ENCODE results near the gene PIK3C2A. TPM values are rescaled to one million over a fixed set of nuclear protein-coding genes. Genes with fewer than 3 reads are reported as not detected.

PIK3C2A gene
- total RNA-seq, 2 experiments from 2014 or later = 21.5 to 24.9 TPM

- Mint-ChIP-seq H3K4me1 (ENCODE audit: low read depth) (no peaks in the 10 kb centered on the region), H3K9me3 (ENCODE audit: insufficient read depth) (no peaks in the 10 kb centered on the region), H3K27ac (no peak overlapping the region), H3K36me3 (ENCODE audit: low read depth) (peaks cover 11% of the 10 kb centered on the region), H3K27me3 (ENCODE audit: low read depth) (no peaks in the 10 kb centered on the region), H3K4me3 (no peak overlapping the region)
- ATAC-seq (no peak), DNase-seq (no peak)
- ChIA-PET POLR2A (no interaction called here), CTCF (interaction anchor here (1.0 to 1.3 kb wide), 2 partner anchors 13 to 95 kb away, joined by 3 read pairs; no protein-coding TSS in a partner anchor)
These were observed 34.5 kb downstream of the PIK3C2A start for GRCh38 chr11:17173332-17173731.

- no peak for ATAC-seq
These were observed 35.9 kb downstream of the PIK3C2A start for GRCh38 chr11:17171916-17172315.

GRCh38 chr11:17171343-17171742, 36.4 kb downstream of the PIK3C2A start:
- Mint-ChIP-seq H3K36me3 (ENCODE audit: low read depth) (peaks cover 12% of the 10 kb centered on the region), H3K4me3 (no peak overlapping the region), H3K4me1 (ENCODE audit: low read depth) (no peaks in the 10 kb centered on the region), H3K27ac (no peak overlapping the region), H3K9me3 (ENCODE audit: insufficient read depth) (no peaks in the 10 kb centered on the region), H3K27me3 (ENCODE audit: low read depth) (no peaks in the 10 kb centered on the region)
- ATAC-seq = no peak
- POLR2A ChIA-PET = no interaction called here
- CTCF ChIA-PET = no interaction called here
- DNase-seq = no peak

More at GRCh38 chr11:17171916-17172315, 35.9 kb downstream of the PIK3C2A start:
- Mint-ChIP-seq H3K4me1 (ENCODE audit: low read depth) (no peaks in the 10 kb centered on the region), H3K27ac (no peak overlapping the region), H3K9me3 (ENCODE audit: insufficient read depth) (no peaks in the 10 kb centered on the region), H3K27me3 (ENCODE audit: low read depth) (no peaks in the 10 kb centered on the region), H3K36me3 (ENCODE audit: low read depth) (peaks cover 12% of the 10 kb centered on the region), H3K4me3 (no peak overlapping the region)
- POLR2A ChIA-PET = no interaction called here
- no peak for DNase-seq
- CTCF ChIA-PET = no interaction called here

- Mint-ChIP-seq H3K36me3 (ENCODE audit: low read depth) (peaks cover 12% of the 10 kb centered on the region), H3K4me3 (no peak overlapping the region), H3K27ac (no peak overlapping the region), H3K9me3 (ENCODE audit: insufficient read depth) (no peaks in the 10 kb centered on the region), H3K4me1 (ENCODE audit: low read depth) (peaks cover 5% of the 10 kb centered on the region), H3K27me3 (ENCODE audit: low read depth) (no peaks in the 10 kb centered on the region)
- CTCF ChIA-PET = no interaction called here
- DNase-seq = no peak
- POLR2A ChIA-PET = no interaction called here
- ATAC-seq = no peak
These were observed 37.9 kb downstream of the PIK3C2A start for GRCh38 chr11:17169876-17170275.

GRCh38 chr11:17165247-17165890, 42.4 kb downstream of the PIK3C2A start:
- Mint-ChIP-seq H3K4me1 (ENCODE audit: low read depth) (peaks cover 30% of the 10 kb centered on the region), H3K36me3 (ENCODE audit: low read depth) (peaks cover 14% of the 10 kb centered on the region), H3K27me3 (ENCODE audit: low read depth) (no peaks in the 10 kb centered on the region), H3K4me3 (no peak overlapping the region), H3K9me3 (ENCODE audit: insufficient read depth) (no peaks in the 10 kb centered on the region), H3K27ac (no peak overlapping the region)
- ATAC-seq = no peak
- CTCF ChIA-PET = no interaction called here
- no peak for DNase-seq
- POLR2A ChIA-PET = no interaction called here

GRCh38 chr11:17164361-17165246, 43.2 kb downstream of the PIK3C2A start:
- H3K27me3 Mint-ChIP-seq (ENCODE audit: low read depth) = no peaks in the 10 kb centered on the region
- ChIA-PET POLR2A (no interaction called here), CTCF (no interaction called here)
- no peak for ATAC-seq
- H3K9me3 Mint-ChIP-seq (ENCODE audit: insufficient read depth) = no peaks in the 10 kb centered on the region
- H3K4me1 Mint-ChIP-seq (ENCODE audit: low read depth) = peaks cover 35% of the 10 kb centered on the region
- H3K27ac Mint-ChIP-seq = no peak overlapping the region
- H3K36me3 Mint-ChIP-seq (ENCODE audit: low read depth) = peaks cover 18% of the 10 kb centered on the region
- DNase-seq = no peak
- H3K4me3 Mint-ChIP-seq = no peak overlapping the region

GRCh38 chr11:17163736-17164135, 44.0 kb downstream of the PIK3C2A start:
- H3K27me3 Mint-ChIP-seq (ENCODE audit: low read depth) = no peaks in the 10 kb centered on the region
- DNase-seq (no peak), ATAC-seq (no peak)
- H3K36me3 Mint-ChIP-seq (ENCODE audit: low read depth) = peaks cover 12% of the 10 kb centered on the region
- CTCF ChIA-PET = interaction anchor here (1.0 kb wide), 1 partner anchor 99 kb away, joined by 3 read pairs; no protein-coding TSS in a partner anchor
- POLR2A ChIA-PET = no interaction called here
- H3K9me3 Mint-ChIP-seq (ENCODE audit: insufficient read depth) = no peaks in the 10 kb centered on the region
- peaks cover 35% of the 10 kb centered on the region for H3K4me1 Mint-ChIP-seq (ENCODE audit: low read depth)
- H3K27ac Mint-ChIP-seq = no peak overlapping the region
- H3K4me3 Mint-ChIP-seq = no peak overlapping the region

GRCh38 chr11:17163291-17163690, 44.5 kb downstream of the PIK3C2A start:
- H3K4me3 Mint-ChIP-seq = no peak overlapping the region
- POLR2A ChIA-PET = no interaction called here
- H3K4me1 Mint-ChIP-seq (ENCODE audit: low read depth) = peaks cover 35% of the 10 kb centered on the region
- CTCF ChIA-PET = interaction anchor here (1.0 kb wide), 1 partner anchor 99 kb away, joined by 3 read pairs; no protein-coding TSS in a partner anchor
- no peak overlapping the region for H3K27ac Mint-ChIP-seq
- peaks cover 9% of the 10 kb centered on the region for H3K36me3 Mint-ChIP-seq (ENCODE audit: low read depth)
- DNase-seq (no peak), ATAC-seq (no peak)
- H3K9me3 Mint-ChIP-seq (ENCODE audit: insufficient read depth) = no peaks in the 10 kb centered on the region
- H3K27me3 Mint-ChIP-seq (ENCODE audit: low read depth) = no peaks in the 10 kb centered on the region

- Mint-ChIP-seq H3K27me3 (ENCODE audit: low read depth) (no peaks in the 10 kb centered on the region), H3K27ac (peak overlapping the region; percentile 53), H3K4me3 (no peak overlapping the region), H3K36me3 (ENCODE audit: low read depth) (peaks cover 6% of the 10 kb centered on the region), H3K4me1 (ENCODE audit: low read depth) (peaks cover 35% of the 10 kb centered on the region), H3K9me3 (ENCODE audit: insufficient read depth) (no peaks in the 10 kb centered on the region)
- POLR2A ChIA-PET = no interaction called here
- CTCF ChIA-PET = no interaction called here
- DNase-seq = no peak
- no peak for ATAC-seq
These were observed 45.4 kb downstream of the PIK3C2A start for GRCh38 chr11:17162376-17162775.

- POLR2A ChIA-PET = no interaction called here
- ATAC-seq = no peak
- no peaks in the 10 kb centered on the region for H3K27me3 Mint-ChIP-seq (ENCODE audit: low read depth)
- no peaks in the 10 kb centered on the region for H3K9me3 Mint-ChIP-seq (ENCODE audit: insufficient read depth)
- peaks cover 35% of the 10 kb centered on the region for H3K4me1 Mint-ChIP-seq (ENCODE audit: low read depth)
- no peak for DNase-seq
- H3K4me3 Mint-ChIP-seq = no peak overlapping the region
- H3K36me3 Mint-ChIP-seq (ENCODE audit: low read depth) = peaks cover 6% of the 10 kb centered on the region
- CTCF ChIA-PET = no interaction called here
- H3K27ac Mint-ChIP-seq = no peak overlapping the region
These were observed 46.3 kb downstream of the PIK3C2A start for GRCh38 chr11:17161515-17161914.

GRCh38 chr11:17159441-17159840, 48.3 kb downstream of the PIK3C2A start:
- H3K4me3 Mint-ChIP-seq = no peak overlapping the region
- DNase-seq (no peak), ATAC-seq (no peak)
- H3K27me3 Mint-ChIP-seq (ENCODE audit: low read depth) = no peaks in the 10 kb centered on the region
- H3K9me3 Mint-ChIP-seq (ENCODE audit: insufficient read depth) = no peaks in the 10 kb centered on the region
- ChIA-PET CTCF (interaction anchor here (1.1 to 1.7 kb wide), 2 partner anchors 14 to 207 kb away, joined by 3 read pairs; no protein-coding TSS in a partner anchor), POLR2A (no interaction called here)
- H3K36me3 Mint-ChIP-seq (ENCODE audit: low read depth) = peaks cover 12% of the 10 kb centered on the region
- peaks cover 27% of the 10 kb centered on the region for H3K4me1 Mint-ChIP-seq (ENCODE audit: low read depth)
- H3K27ac Mint-ChIP-seq = no peak overlapping the region

All from activated CD8-positive, alpha-beta T cell treated with anti-CD3 and anti-CD28 coated beads, Interleukin-2, amount 10 ng/mL, durations not matched to agents 7 days and 5 days (primary cell).